Stimulated activated CD4-positive, alpha-beta T cell treated with anti-CD3 and anti-CD28 coated beads, TNF-alpha, amount 100 ng/mL, for 4 hours (primary cell): ENCODE results near the gene PEX11G.
"Not testable (repeated sequence)": the region's sequence is repeated elsewhere in the genome, so short reads cannot be mapped to it uniquely, and the experiment has no call there.

Source experiments
- DNase-seq, 3 experiments: peaks; one replicate each; pipeline ENCODE4 v3.0.0-alpha.2; 2020; ENCODE audit warnings: low read depth in 3 of 3

The PEX11G gene

DNA sequence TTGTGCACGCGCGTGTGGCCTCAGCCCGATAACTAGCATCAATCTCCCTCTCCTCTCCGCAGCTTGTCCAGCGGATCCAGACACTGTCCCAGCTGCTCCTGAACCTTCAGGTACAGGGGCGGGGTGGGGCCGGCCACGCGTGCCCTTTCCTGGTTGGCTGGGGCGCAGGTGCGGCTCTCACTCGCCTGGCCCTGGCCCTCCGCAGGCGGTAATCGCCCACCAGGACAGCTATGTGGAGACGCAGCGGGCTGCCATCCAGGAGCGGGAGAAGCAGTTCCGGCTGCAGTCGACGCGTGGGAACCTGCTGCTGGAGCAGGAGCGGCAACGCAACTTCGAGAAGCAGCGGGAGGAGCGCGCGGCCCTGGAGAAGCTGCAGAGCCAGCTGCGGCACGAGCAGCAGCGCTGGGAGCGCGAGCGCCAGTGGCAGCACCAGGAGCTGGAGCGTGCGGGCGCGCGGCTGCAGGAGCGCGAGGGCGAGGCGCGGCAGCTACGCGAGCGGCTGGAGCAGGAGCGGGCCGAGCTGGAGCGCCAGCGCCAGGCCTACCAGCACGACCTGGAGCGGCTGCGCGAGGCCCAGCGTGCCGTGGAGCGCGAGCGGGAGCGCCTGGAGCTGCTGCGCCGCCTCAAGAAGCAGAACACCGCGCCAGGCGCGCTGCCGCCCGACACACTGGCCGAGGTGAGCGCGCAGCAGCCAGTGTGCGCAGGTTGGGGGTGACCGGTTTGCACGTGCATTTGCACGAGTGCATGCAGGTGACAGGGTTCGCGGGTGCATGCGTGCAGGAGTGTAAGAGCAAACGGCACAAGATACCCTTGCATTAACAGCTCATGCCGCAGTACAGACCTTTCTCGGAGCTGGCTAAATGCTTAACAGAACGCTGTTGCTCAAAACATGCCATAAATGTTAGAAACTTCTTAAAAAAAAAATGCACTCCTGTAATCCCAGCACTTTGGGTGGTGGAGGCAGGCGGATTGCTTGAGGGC lies 21.5 kb downstream of the PEX11G start:
- no peak for DNase-seq

DNA sequence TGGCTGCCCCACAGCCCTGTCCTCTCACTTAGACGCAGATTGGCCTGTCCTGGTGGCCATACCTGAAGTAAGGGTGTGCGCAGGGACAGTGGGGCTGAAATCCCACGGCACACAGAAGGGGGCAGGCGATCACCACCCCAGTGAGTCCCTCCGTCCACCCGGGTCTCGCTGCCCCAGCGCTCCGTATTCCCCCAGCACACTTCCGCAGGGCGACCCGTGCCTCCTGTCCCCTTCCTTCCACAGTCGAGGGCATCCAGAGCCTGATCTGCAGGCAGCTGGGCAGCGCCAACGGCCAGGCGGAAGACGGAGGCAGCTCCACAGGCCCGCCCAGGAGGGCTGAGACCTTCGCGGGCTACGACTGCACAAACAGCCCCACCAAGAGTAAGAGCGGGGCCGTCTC lies 25.3 kb downstream of the PEX11G start:
- DNase-seq = no peak

DNA sequence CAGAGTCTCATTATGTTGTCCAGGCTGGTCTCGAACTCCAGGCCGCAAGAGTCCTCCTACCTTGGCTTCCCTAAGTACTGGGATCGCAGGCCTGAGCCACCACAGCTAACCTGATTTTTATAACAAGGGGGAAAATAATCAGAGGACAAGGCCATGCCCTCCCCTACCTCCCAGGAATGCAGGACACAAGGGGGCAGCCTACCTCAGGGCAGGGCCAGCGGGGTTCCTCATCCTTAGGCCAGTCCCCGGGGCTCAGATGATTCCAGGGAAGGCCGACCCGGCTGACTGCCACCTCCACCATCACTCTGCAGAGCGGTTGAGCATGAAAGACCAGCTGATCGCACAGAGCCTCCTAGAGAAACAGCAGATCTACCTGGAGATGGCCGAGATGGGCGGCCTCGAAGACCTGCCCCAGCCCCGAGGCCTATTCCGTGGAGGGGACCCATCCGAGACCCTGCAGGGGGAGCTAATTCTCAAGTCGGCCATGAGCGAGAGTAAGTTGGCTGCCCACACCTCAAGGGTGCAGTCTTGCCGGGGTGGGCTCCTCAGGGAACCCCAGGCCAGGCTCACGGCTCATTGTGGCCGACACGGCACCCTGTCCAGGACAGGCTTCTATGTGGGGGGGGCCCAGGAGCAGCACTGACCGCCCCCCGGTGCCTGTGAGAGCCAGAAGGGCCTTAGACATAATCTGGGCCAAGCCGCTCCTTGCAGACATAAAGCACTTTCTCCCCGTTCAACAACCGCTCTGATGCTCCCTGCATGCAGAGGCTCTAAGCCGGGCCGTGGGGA lies 26.8 kb downstream of the PEX11G start:
- no peak for DNase-seq

DNA sequence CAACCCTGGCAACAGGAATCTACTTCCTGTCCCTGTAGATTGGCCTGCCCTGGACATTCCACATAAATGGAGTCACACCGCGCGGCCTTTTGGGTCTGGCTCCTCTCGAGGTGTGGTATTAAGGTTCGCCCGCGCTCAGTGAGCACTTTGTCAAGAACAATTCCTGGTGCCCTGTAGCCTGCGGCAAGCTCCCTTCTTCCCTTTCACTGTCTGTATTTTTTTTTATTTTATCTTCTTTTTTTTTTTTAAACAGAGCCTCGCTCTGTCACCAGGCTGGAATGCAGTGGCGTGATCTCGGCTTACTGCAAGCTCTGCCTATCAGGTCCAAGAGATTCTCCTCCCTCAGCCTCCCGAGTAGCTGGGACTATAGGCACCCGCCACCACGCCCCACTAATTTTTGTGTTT lies 28.3 kb downstream of the PEX11G start:
- no peak for DNase-seq

DNA sequence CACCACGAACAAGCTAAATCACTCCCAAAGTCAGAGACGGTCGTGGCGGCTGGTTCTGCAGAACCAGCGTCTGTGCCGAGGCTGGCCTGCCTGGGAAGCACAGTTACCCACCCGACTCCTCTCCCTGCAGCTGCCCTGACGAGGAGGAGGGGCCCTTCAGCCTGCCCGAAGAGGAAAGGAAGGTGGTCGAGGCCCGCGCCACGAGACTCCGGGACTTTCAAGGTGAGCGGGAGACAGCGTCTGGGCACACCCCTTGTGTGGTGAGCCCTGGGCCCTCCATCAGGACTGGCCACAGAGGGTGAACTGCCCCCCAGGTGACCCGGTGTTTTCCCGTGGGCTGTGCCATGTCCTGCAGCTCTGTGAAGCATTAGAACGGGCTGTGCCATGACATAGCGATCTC lies 29.1 kb downstream of the PEX11G start:
- no peak for DNase-seq

DNA sequence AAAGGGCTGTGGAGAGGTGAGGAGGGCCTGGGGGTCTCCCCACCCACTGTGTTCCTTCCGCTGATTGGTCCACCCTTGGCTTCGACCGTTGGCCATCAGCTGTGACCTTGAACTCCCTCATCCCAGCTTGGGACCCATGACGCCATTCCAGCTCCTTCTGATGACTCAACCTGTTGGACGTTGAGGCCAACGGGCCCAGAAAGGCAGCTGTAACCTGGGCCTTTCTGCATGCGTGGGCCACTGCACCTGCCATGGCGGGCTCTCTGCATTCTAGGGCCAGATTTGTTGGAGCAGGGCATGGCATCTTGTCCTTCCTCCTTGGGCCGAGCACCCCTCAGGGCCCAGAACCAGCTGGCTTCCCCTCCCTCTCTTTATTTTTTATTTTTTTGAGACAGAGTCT lies 30.2 kb downstream of the PEX11G start:
- no peak for DNase-seq

DNA sequence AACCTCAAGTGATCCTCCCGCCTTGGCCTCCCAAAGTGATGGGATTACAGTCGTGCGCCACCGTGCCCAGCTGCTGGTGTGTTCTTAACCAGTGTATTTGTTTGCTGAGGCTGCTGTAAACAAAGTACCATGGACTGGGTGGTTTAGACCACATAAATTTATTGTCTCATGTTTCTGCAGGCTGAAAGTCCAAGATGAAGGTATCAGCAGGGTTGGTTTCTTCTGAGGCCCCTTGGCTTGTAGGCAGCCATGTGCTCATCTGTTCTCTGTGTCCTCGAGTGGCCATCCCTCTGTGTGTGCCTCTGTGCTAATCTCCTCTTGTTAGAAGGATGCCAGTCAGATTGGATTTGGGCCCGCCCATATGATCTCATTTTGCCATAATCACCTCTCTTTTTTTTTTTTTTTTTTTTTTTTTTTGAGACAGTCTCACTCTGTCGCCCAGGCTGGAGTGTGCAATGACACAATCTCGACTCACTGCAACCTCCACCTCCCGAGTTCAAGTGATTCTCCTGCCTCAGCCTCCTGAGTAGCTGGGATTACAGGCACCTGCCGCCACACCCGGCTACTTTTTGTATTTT lies 31.8 kb downstream of the PEX11G start:
- DNase-seq = no peak

DNA sequence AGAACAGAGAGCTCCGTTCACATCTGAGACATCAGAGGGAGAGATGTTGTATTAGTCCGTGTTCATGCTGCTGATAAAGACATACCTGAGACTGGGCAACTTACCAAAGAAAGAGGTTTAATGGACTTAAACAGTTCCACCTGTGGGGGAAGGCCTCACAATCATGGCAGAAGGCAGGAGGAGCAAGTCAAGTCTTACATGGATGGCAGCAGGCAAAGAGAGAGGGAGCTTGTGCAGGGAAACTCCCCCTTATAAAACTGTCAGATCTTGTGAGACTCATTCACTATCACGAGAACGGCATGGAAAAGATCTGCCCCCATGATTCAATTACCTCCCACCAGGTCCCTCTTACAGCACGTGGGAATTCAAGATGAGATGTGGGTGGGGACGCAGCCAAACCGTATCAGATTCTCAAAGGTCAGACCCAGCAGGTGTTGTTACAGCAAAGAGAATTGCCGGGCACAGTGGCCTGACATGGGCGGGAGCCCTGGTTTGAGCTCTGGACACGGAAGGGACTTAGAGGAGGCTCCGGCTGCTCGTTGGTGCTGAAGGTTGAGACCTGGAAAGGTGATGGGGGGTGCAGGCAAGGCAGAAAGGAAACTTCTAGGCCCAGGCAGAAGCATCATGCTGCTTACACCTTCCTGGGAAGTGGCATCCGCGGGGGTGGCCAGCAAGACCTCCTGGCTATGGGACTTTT lies 33.1 kb downstream of the PEX11G start:
- DNase-seq = no peak

DNA sequence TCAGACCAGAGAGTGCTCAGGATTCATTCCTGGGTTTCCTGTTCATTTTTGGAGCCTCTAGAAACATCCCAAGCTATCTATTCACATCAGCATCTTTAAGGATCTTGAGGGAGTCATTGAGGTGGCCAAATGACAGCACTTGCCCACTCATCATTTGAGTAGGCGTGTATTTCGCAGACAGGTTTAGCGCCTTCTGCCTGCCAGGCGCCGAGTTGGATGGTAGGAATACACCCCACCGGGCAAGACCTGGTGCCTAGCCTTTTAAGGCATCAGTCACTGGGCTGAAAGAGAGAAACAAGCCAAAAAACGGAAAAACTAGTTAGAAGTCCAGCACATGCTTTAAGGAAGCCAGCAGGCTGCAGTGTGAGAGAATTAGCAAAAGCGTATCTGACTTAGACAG lies 33.8 kb downstream of the PEX11G start:
- DNase-seq = no peak

DNA sequence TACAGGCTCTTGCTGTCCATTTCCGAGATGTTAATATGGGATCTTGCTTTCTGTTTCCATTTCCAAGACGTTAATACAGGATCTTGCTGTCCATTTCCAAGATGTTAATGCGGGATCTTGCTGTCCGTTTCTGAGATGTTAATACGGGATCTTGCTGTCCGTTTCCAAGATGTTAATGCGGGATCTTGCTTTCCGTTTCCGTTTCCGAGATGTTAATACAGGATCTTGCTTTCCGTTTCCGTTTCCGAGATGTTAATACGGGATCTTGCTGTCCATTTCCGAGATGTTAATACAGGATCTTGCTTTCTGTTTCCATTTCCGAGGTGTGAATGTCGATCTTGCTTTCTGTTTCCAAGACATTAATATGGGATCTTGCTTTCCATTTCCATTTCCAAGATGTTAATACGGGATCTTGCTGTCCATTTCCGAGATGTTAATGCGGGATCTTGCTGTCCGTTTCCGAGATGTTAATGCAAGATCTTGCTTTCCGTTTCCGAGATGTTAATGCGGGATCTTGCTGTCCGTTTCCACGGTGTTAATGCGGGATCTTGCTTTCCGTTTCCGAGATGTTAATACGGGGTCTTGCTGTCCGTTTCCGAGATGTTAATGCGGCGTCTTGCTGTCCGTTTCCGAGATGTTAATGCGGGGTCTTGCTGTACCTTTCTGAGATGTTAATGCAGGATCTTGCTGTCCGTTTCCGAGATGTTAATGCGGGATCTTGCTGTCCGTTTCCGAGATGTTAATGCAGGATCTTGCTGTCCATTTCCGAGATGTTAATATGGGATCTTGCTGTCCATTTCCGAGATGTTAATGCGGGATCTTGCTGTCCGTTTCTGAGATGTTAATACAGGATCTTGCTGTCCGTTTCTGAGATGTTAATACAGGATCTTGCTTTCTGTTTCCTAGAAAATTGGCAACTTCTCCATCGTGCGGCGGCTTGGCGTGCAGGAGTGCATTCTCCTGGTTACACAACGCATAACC lies 38.3 kb downstream of the PEX11G start:
- no peak for DNase-seq

DNA sequence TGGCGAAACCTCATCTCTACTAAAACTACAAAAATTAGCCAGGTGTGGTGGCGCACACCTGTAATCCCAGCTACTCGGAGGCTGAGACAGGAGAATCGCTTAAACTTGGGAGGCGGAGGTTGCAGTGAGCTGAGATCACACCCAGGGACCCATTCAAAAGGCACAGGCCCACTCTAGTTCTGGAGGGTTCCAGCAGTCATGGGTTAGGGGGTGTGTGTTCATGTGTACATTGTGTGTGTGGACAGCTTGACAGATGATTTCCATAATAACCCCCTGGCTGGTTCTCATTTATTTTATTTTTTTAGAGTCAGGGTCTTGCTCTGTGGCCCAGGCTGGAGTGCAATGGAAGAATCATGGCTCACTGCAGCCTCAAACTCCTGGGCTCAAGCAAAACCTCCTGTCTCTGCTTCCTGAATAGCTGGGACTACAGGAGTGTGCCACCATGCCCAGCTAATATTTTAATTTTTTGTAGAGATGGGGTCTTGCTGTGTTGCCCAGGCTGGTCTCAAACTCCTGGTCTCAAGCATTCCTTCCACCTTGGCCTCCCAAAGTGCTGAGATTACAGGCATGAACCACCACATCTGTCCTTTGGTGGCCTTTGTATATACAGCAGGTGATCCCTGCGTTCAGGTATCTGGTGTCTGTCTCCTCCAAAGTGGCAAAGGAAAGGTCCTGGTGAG lies 39.3 kb downstream of the PEX11G start:
- not testable (repeated sequence) for DNase-seq

DNA sequence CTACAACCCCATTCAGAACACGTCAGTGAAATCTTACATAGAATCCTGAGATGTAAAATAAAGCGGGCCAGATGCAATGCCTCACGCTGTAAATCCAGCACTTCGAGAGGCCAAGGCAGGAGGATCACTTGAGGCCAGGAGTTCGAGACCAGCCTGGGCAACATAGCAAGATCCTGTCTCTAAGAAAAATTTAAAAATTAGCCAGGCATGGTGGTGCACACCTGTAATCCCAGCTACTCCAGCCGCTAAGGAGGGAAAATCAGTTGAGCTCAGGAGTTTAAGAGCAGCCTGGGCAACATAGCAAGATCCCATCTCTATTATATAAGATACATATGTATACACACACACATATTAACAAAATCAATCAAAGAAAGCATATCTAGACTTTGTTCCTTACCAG lies 41.2 kb downstream of the PEX11G start:
- DNase-seq = no peak

DNA sequence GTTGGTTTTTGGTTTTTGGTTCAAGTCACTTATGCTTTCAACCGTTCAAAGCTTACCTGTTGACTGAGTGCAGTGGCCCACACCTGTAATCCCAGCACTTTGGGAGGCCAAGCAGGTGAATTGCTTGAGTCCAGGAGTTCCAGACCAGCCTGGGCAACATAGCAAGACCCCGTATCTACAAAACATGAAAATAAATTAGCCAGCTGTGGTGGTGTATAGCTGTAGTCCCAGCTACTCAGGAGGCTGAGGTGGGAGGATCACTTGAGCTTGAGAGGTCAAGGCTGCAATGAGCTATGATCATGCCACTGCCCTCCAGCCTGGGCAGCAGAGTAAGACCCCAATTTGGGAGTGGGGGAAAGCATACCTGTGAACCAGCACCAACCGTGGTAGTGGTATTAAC lies 43.7 kb downstream of the PEX11G start:
- DNase-seq = no peak

DNA sequence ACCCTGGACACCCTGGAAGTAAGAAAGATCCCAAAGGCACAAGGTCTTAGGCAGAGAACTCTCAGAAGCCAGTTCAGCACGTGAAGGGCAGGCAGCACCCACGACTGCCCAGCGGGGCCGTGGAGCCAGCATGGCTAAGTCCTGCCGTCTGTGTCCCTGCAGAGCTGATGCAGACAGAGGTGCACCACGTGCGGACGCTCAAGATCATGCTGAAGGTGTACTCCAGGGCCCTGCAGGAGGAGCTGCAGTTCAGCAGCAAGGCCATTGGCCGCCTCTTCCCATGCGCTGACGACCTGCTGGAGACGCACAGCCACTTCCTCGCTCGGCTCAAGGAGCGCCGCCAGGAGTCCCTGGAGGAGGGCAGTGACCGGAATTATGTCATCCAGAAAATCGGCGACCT lies 44.8 kb downstream of the PEX11G start:
- DNase-seq = no peak

DNA sequence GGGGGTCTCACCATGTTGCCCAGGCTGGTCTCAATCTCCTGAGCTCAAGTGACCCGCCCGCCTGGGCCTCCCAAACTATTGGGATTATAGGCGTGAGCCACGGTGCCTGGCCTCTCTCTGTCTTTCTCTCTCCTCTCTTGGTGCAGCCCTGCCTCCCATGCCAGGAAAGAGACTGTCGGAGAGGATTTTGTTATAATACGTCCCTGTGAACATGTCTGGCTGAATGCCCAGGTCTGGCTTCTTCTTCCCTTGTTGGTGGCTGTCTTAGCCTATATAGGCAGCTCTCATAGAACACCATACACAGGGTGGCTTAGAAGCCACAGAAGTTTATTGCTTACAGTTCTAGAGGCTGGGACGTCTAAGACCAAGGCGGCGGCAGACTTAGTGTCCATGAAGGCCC lies 46.4 kb downstream of the PEX11G start:
- no peak for DNase-seq

DNA sequence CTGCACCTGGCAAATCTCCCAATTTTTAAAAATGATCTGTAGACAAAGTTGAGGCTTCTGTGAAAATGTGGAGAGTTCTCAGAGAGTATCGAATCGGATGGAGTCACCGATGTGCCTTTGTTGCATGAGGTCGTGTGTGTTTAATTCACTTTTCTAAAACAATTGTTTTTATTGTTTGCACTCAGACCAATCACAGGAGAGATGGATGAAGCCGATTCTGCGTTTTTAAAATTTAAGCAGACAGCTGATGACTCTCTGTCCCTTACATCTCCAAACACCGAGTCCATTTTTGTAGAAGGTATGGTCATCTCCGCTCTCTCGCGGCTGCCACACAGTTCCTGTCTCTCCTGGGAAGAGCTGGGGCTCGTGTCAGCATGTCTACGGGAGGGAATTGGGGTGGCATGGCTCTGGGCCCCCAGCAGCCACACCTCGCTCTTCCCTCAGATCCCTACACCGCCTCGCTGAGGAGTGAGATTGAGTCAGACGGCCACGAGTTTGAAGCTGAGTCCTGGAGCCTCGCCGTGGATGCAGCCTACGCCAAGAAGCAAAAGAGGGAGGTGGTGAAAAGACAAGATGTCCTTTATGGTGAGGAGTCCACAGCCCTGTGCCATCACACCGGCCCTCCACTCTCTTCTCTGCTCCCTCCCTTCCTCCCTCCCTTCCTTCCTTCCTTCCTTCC lies 47.2 kb downstream of the PEX11G start:
- DNase-seq = no peak

DNA sequence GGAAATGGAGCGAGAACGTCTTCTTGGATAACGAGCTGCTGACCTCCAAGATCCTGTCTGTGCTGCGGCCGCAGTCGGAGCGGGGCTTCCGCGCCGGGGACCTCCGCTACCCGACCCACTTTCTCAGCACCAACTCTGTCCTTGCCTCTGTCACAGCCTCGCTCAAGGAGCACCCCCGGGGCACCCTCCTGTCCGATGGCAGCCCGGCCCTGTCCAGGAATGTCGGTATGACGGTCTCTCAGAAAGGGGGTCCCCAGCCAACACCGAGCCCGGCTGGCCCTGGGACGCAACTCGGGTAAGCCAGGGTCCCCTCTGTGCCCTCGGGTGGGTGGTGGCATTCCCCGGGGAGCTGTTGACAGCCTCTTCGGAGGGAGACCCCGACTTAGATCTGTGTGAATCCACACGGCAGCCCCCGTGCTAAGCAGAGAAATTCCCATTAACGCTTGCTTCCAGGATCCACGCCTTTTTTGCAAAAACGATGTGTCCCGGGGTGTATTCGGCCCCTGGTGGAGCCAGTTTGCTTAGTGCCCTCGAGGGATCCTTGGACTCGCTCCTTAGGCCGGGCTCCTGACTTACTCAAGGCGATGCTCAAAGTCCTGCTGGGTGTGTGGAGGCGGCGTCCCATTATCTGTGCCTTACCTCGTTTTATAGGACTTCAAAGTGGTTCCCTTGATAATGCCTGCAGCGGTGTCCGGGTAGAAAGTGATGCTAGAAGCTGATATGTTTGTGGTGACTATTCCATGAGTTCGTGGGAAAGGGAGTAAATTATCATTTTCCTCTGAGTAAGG lies 48.5 kb downstream of the PEX11G start:
- no peak for DNase-seq

DNA sequence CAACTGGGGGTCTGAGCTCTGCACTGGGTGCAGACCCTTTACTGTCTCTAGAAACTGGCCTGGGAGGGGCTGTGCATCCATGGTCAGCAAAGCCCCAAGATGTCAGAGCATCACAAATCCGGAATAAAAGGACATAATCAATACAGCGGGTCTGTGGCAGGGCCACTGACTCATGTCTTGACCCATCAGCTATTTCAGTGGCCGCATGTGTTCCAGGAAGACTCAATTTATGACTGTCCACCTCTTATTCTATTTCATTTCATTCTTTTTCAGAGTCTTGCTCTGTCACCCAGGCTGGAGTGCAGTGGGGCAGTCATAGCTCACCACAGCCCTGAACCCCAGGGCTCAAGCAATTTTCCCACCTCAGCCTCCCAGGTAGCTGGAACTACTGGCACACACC lies 53.2 kb downstream of the PEX11G start:
- DNase-seq = no peak

DNA sequence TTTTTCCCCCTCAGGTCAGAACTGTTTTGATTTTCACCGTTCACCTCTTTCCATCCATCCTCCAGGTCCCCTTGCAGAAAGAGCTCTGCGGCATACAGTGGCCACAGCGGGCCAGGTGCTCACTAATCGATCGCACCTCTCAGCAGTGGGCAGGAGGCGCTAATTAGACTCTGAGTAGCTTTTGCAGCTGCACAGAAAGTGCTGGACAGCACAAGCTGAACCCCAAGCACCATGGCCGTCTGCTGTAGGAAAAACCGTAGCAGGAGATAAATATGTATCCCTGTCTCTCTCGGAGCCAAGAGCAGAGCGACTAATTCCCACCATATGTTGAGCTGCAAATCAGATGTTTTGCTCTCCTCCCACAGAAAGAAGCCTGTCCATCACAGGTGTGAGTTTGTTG lies 54.4 kb downstream of the PEX11G start:
- DNase-seq = no peak
